ENCODE results near the gene TBCK.

Gene TBCK

GRCh38 chr4:106264331-106264728 lies 51.7 kb downstream of the TBCK start:
- H3K27ac ChIP-seq, result peak overlapping the region; percentile 47
- TF ChIP-seq, protein P1, sequence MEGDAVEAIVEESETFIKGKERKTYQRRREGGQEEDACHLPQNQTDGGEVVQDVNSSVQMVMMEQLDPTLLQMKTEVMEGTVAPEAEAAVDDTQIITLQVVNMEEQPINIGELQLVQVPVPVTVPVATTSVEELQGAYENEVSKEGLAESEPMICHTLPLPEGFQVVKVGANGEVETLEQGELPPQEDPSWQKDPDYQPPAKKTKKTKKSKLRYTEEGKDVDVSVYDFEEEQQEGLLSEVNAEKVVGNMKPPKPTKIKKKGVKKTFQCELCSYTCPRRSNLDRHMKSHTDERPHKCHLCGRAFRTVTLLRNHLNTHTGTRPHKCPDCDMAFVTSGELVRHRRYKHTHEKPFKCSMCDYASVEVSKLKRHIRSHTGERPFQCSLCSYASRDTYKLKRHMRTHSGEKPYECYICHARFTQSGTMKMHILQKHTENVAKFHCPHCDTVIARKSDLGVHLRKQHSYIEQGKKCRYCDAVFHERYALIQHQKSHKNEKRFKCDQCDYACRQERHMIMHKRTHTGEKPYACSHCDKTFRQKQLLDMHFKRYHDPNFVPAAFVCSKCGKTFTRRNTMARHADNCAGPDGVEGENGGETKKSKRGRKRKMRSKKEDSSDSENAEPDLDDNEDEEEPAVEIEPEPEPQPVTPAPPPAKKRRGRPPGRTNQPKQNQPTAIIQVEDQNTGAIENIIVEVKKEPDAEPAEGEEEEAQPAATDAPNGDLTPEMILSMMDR (conservative IDR thresholded peaks at IDR 0.05), result no peak

- H3K27ac ChIP-seq, result peak overlapping the region; percentile 47
- TF ChIP-seq, protein P1 (conservative IDR thresholded peaks at IDR 0.05), result no peak
Measured at GRCh38 chr4:106263594-106264330, 52.2 kb downstream of the TBCK start.

DNA sequence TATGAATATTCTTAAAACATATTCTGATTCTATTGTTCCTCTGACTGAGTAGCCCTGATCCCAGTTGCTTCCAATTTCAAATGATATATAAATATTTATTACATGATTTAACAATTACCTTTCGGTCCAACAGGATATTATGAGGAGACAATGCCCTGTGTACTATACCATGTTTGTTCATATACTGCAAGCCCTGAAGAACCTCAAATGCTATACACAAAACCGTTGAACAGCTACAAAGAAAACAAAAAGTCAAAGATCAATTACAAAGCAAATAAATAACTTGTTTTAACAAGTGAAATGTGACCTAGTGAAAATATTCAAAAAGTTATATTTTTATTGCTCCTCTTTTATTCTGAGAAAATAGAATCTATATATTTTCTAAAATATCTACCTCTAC lies 54.0 kb downstream of the TBCK start:
- H3K27ac ChIP-seq, result no peak overlapping the region
- TF ChIP-seq, protein P1 (conservative IDR thresholded peaks at IDR 0.05), result no peak

DNA sequence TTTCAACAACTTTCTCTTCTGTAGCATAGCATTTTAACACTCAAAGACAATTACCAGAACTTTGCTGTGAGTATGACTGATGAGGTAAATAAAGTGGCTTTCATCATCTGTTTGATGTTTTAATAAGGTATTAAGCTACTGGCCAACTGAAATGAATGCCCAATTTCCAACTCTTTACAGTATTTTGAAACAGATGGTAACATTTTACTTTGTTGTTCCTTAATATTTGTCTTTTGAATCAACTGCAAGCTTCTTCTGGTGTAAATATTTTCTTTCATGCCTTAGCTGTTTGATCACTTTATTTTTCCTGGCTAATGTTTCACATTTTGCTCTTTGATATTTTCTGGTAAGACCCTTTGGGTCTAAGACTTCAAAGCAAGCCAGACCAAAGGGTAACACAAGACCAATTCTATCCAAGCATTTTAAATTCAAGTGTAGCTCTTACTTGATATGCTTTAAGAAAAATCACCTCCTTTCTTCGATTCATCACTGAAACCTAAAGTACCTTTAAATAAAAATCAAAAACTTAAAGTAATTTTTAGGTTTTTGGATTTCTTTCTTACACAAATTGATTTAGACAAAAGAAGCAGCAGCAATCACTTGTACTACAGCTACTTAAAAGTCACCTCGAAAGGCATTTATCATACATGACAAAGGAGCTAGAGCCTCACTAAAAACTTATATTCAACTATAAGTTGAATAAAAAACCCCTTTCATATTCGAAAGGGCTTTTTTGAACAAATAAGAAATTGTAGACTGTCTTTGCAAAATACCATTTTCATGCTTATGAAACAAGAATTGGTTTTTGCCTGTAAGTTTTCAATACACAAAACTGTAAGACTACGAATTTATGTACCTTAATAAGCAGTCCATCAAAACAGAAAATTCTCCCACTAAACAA lies 57.6 kb downstream of the TBCK start:
- TF ChIP-seq, protein P1 (conservative IDR thresholded peaks at IDR 0.05), result no peak
- no peak overlapping the region for H3K27ac ChIP-seq

DNA sequence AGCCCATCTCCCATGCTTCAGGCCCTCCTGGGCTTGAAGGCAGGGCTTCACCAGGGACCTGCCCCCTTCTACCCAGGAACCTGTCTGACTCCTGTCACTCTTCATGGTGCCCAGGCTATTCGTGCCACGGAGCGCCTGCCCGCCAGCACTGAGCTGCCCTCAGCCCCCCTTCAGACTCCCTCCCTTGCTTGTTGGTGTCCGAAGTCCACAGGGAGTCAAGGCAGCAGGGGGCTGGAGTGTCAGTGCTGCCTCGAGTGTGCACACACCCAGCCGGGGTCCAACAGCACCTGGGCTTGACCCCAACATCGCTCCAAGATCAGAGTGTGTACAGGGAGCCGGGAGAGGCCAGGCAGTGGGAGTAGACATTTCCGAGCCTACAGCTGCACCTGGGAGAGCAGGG lies 59.8 kb downstream of the TBCK start:
- H3K27ac ChIP-seq, result no peak overlapping the region
- TF ChIP-seq, protein P1 (conservative IDR thresholded peaks at IDR 0.05), result no peak

GRCh38 chr4:106255195-106255594 lies 60.8 kb downstream of the TBCK start:
- H3K27ac ChIP-seq, result no peak overlapping the region
- TF ChIP-seq, protein P1 (conservative IDR thresholded peaks at IDR 0.05), result no peak

DNA sequence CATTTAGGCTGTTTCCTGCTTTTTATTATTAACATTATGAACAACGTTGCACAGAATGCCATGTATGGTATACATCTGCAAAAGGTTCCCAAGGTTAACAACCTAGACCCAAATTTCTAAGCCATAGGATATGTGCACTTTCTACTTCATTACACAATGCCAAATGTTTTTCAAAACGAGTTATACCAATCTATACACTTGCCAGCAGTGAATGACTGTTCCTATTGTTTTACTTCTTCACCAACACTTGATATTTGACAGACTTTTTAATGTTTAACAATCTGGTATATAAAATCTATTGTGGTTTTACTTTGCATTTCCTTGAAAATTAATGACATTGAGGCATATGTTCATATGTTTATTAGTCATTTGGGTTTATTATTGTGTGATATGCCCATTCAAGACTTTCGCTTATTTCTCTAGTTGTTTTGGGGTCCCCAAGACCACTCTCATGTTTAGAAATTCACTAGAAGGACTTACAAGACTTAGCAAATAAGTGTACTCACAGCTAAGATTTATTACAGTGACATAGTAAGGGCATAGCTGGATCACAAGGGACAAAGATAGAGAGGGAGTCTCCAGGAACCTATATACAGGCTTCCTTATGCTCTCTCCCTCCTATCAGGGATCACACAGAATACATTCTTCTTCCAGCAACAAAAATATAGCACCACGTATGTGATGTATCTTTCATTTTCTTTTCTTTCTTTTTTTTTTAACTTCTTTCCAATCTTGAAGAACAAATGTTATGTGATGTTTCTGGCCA lies 62.5 kb downstream of the TBCK start:
- H3K27ac ChIP-seq, result no peak overlapping the region
- TF ChIP-seq, protein P1 (conservative IDR thresholded peaks at IDR 0.05), result no peak
